CD14-positive monocyte (primary cell): Measurements from ENCODE around the gene SCG3. TPM values are rescaled to one million over a fixed set of nuclear protein-coding genes. Genes with fewer than 3 reads are reported as not detected.
"Not testable (repeated sequence)": the region's sequence is repeated elsewhere in the genome, so short reads cannot be mapped to it uniquely, and the experiment has no call there.

Experiments used
- DNase-seq, 3 donors: peaks; one replicate each; pipeline ENCODE4 v3.0.0-alpha.2; 2011 to 2022
- H2AFZ ChIP-seq: 2 replicates; pipeline ENCODE4 v1.6.0; 2012; ENCODE audit warnings: mild to moderate bottlenecking, low read depth, low read length, inconsistent platforms; ENCODE audit not compliant: insufficient read depth, poor library complexity, severe bottlenecking
- H3K27ac ChIP-seq, 2 donors: 1 replicate in 1 of 2; 2 replicates in 1 of 2; pipeline ENCODE4 v1.5.1; 2012 to 2013; ENCODE audit warnings: low read length in 2 of 2, control low read depth in 1 of 2, inconsistent platforms in 1 of 2, low read depth in 1 of 2, mild to moderate bottlenecking in 1 of 2
- H3K27me3 ChIP-seq, 2 donors: one replicate each; pipeline versions ENCODE4 v1.6.0 to v1.6.1; 2011 to 2013; ENCODE audit warnings: low read length in 2 of 2; ENCODE audit not compliant: control insufficient read depth in 2 of 2, insufficient read depth in 2 of 2
- H3K36me3 ChIP-seq, 2 donors: replicated peaks in 1 of 2; 1 replicate in 1 of 2; 2 replicates in 1 of 2; pipeline versions ENCODE4 v1.5.1 to v1.6.1; 2012 to 2013; ENCODE audit warnings: low read length in 2 of 2, control low read depth in 1 of 2, inconsistent platforms in 1 of 2, mild to moderate bottlenecking in 1 of 2; ENCODE audit not compliant: insufficient read depth in 2 of 2, control insufficient read depth in 1 of 2
- H3K4me1 ChIP-seq, 2 donors: 1 replicate in 1 of 2; 2 replicates in 1 of 2; pipeline versions ENCODE4 v1.5.1 to v1.6.1; 2012 to 2013; ENCODE audit warnings: low read length in 2 of 2, control low read depth in 1 of 2, inconsistent platforms in 1 of 2, mild to moderate bottlenecking in 1 of 2, moderate library complexity in 1 of 2; ENCODE audit not compliant: insufficient read depth in 2 of 2, control insufficient read depth in 1 of 2
- H3K4me2 ChIP-seq: replicated peaks from 2 replicates; pipeline ENCODE3; 2012; ENCODE audit warnings: low read length, moderate library complexity, mild to moderate bottlenecking; ENCODE audit not compliant: poor library complexity, severe bottlenecking; ENCODE audit errors: extremely low read depth
- H3K4me3 ChIP-seq, 3 experiments: fragments of 200-600 bp in 1 of 3; sonication (generic) in 1 of 3; replicated peaks in 1 of 3; 1 replicate in 2 of 3; 2 replicates in 1 of 3; pipeline ENCODE4 v1.5.1; 2011 to 2013; ENCODE audit warnings: low read length in 3 of 3, mild to moderate bottlenecking in 3 of 3, control low read depth in 2 of 3, low read depth in 2 of 3, inconsistent platforms in 1 of 3, moderate library complexity in 1 of 3
- H3K79me2 ChIP-seq: 2 replicates; pipeline ENCODE4 v1.6.0; 2012; ENCODE audit warnings: mild to moderate bottlenecking, control low read depth, inconsistent platforms, low read length, moderate library complexity; ENCODE audit not compliant: insufficient read depth
- H3K9ac ChIP-seq: 2 replicates; pipeline ENCODE4 v1.6.0; 2017; ENCODE audit warnings: low read length, mild to moderate bottlenecking; ENCODE audit not compliant: insufficient read depth, poor library complexity, severe bottlenecking
- H3K9me3 ChIP-seq, 2 donors: replicated peaks in 1 of 2; 1 replicate in 1 of 2; 2 replicates in 1 of 2; pipeline versions ENCODE4 v1.5.1 to v1.6.1; 2012 to 2013; ENCODE audit warnings: low read length in 2 of 2, control low read depth in 1 of 2; ENCODE audit not compliant: control insufficient read depth in 1 of 2, insufficient read depth in 1 of 2
- H4K20me1 ChIP-seq: 2 replicates; pipeline ENCODE4 v1.6.0; 2012; ENCODE audit warnings: mild to moderate bottlenecking, low read length, control low read depth, moderate library complexity; ENCODE audit not compliant: insufficient read depth
- H3K27ac Mint-ChIP-seq, 7 donors: one replicate each; pipeline ENCODE4 v1.8.0; 2020; ENCODE audit warnings: mild to moderate bottlenecking in 7 of 7, mixed read lengths in 7 of 7, moderate library complexity in 6 of 7, inconsistent platforms in 2 of 7
- H3K27me3 Mint-ChIP-seq, 3 donors: one replicate each; pipeline ENCODE4 v1.8.0; 2021 to 2022; ENCODE audit warnings: low read depth in 3 of 3, mild to moderate bottlenecking in 3 of 3, mixed read lengths in 3 of 3, moderate library complexity in 3 of 3, inconsistent platforms in 1 of 3
- H3K36me3 Mint-ChIP-seq, 2 donors: one replicate each; pipeline ENCODE4 v1.8.0; 2020; ENCODE audit warnings: mixed read lengths in 2 of 2, inconsistent platforms in 1 of 2, mild to moderate bottlenecking in 1 of 2
- H3K4me1 Mint-ChIP-seq: one replicate; pipeline ENCODE4 v1.8.0; 2020; ENCODE audit warnings: mild to moderate bottlenecking, mixed read lengths
- H3K4me3 Mint-ChIP-seq, 2 donors: one replicate each; pipeline ENCODE4 v1.8.0; 2020; ENCODE audit warnings: mild to moderate bottlenecking in 2 of 2, mixed read lengths in 2 of 2, moderate library complexity in 1 of 2
- H3K9me3 Mint-ChIP-seq, 7 donors: one replicate each; pipeline ENCODE4 v1.8.0; 2020 to 2022; ENCODE audit warnings: mixed read lengths in 7 of 7, mild to moderate bottlenecking in 6 of 7, moderate library complexity in 6 of 7, inconsistent platforms in 2 of 7
- WGBS: methylation state at CpG from one replicate; pipeline ENCODE4 v1.1.5; 2013; ENCODE audit warnings: missing lambda C conversion rate; ENCODE audit not compliant: insufficient coverage; 5-methylcytosine and 5-hydroxymethylcytosine counted together
- intact Hi-C, 2 donors: fragments of 100-400 bp; cut with micrococcal nuclease; formaldehyde crosslinking; loops; one replicate each; pipeline versions ENCODE4 v1.15.0 to v1.15.1; 2023
- polyA plus RNA-seq, 3 donors: library from polyadenylated mRNA; depleted of rRNA in 1 of 3; unstranded in 2 of 3; stranded (reverse) in 1 of 3; fragments of 300-500 nt in 2 of 3; fragments of >200 nt in 1 of 3; fragmentation: Illumina TruSeq in 2 of 3; gene quantifications; 1 replicate in 2 of 3; 2 replicates in 1 of 3; pipeline ENCODE4 v1.2.3, GENCODE V29; 2012 to 2021
- TF ChIP-seq, protein P1 (sequence below): fragments of 200-600 bp; IDR thresholded peaks from one replicate; pipeline ENCODE4 v1.8.0; 2022; ENCODE audit warnings: antibody characterized with exemption, mild to moderate bottlenecking

Gene SCG3
- polyA plus RNA-seq, 3 donors: not detected

DNA sequence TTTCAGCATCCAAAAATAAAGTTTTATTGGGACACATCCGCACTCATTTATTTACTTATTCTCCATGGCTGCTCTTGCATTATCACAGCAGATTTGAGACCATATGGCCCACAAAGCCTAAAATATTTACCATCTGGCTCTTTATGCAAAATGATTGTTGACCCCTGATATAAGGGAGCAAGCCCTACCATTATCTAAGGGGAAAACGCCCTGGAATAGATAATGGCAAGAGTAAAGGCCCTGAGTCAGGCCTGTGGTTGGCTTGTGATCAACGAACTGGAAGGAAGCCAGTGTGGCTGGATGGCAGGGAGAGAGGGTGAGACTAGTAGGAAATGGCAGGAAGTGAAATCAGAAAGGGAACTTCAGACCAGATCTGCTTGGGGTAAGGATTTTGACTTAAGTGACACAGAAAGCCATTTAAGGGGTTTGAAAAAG lies 34.2 kb upstream of the SCG3 start:
- 0% methylated on average over 1 of the region's 3 CpGs for WGBS
- Mint-ChIP-seq H3K36me3 (no peaks in the 10 kb centered on the region), H3K27ac (peak overlapping the region; percentile 83 to 93 (median 90)), H3K4me3 (no peak overlapping the region), H3K9me3 (no peaks in the 10 kb centered on the region), H3K4me1 (peaks cover 33% of the 10 kb centered on the region), H3K27me3 (peaks cover 0 to 2% (median 0%) of the 10 kb centered on the region in 3 donors)
- Histone ChIP-seq H3K4me1 (peaks cover 23 to 26% of the 10 kb centered on the region in 2 donors), H2AFZ (no peak overlapping the region), H3K36me3 (no peaks in the 10 kb centered on the region), H3K79me2 (no peaks in the 10 kb centered on the region), H3K9ac (no peak overlapping the region), H4K20me1 (no peaks in the 10 kb centered on the region), H3K27me3 (no peaks in the 10 kb centered on the region), H3K4me2 (peak overlapping the region; percentile 33), H3K9me3 (no peaks in the 10 kb centered on the region), H3K27ac (peak overlapping the region; percentile 41 to 63), H3K4me3 (no peak overlapping the region)
- peak; percentile 79 to 89 (median 88) for DNase-seq
- intact Hi-C loops: no loop called here
- TF ChIP-seq, protein P1, sequence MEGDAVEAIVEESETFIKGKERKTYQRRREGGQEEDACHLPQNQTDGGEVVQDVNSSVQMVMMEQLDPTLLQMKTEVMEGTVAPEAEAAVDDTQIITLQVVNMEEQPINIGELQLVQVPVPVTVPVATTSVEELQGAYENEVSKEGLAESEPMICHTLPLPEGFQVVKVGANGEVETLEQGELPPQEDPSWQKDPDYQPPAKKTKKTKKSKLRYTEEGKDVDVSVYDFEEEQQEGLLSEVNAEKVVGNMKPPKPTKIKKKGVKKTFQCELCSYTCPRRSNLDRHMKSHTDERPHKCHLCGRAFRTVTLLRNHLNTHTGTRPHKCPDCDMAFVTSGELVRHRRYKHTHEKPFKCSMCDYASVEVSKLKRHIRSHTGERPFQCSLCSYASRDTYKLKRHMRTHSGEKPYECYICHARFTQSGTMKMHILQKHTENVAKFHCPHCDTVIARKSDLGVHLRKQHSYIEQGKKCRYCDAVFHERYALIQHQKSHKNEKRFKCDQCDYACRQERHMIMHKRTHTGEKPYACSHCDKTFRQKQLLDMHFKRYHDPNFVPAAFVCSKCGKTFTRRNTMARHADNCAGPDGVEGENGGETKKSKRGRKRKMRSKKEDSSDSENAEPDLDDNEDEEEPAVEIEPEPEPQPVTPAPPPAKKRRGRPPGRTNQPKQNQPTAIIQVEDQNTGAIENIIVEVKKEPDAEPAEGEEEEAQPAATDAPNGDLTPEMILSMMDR: no peak

DNA sequence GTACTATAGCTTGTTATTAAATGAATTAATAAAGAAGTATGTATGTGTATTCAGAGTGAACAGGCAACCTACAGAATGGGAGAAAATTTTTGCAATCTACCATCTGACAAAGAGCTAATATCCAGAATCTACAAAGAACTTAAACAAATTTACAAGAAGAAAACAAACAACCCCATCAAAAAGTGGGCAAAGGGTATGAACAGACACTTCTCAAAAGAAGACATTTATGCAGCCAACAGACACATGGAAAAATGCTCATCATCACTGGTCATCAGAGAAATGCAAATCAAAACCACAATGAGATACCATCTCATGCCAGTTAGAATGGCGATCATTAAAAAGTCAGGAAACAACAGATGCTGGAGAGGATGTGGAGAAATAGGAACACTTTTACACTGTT lies 33.2 kb upstream of the SCG3 start:
- H3K27me3 ChIP-seq, H3K79me2 ChIP-seq, H3K36me3 Mint-ChIP-seq, H3K9ac ChIP-seq, intact Hi-C loops, H2AFZ ChIP-seq, H3K4me2 ChIP-seq, H3K9me3 ChIP-seq, H3K9me3 Mint-ChIP-seq, DNase-seq, H3K27me3 Mint-ChIP-seq, H3K4me3 Mint-ChIP-seq, H3K4me3 ChIP-seq, H4K20me1 ChIP-seq, H3K36me3 ChIP-seq: not testable (repeated sequence)
- H3K27ac Mint-ChIP-seq: peak overlapping the region in 4 of 7 donors; percentile 35 to 83 (median 64)
- Histone ChIP-seq H3K4me1 (peaks cover 19 to 20% of the 10 kb centered on the region in 2 donors), H3K27ac (peak overlapping the region in 1 of 2 donors; percentile 41)
- no CpG with 5 or more reads among the region's 1 CpG for WGBS
- peaks cover 28% of the 10 kb centered on the region for H3K4me1 Mint-ChIP-seq

DNA sequence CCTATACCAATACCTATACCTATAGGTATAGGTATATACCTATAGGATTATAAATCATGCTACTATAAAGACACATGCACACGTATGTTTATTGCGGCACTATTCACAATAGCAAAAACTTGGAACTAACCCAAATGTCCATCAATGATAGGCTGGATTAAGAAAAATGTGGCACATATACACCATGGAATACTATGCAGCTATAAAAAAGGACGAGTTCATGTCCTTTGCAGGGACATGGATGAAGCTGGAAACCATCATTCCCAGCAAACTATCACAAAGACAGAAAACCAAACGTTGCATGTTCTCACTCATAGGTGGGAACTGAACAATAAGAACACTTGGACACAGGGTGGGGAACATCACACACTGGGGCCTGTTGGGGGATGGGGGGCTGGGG lies 32.7 kb upstream of the SCG3 start:
- no CpG with 5 or more reads among the region's 4 CpGs for WGBS
- H3K36me3 ChIP-seq, H3K9ac ChIP-seq, H3K36me3 Mint-ChIP-seq, DNase-seq, H3K9me3 Mint-ChIP-seq, H3K27ac ChIP-seq, H3K4me3 Mint-ChIP-seq, H3K27me3 ChIP-seq, H3K27ac Mint-ChIP-seq, H3K4me3 ChIP-seq, H3K79me2 ChIP-seq, H2AFZ ChIP-seq, H3K4me2 ChIP-seq, H3K9me3 ChIP-seq, H3K27me3 Mint-ChIP-seq, H4K20me1 ChIP-seq, intact Hi-C loops: not testable (repeated sequence)
- H3K4me1 ChIP-seq: peaks cover 19 to 20% of the 10 kb centered on the region in 2 donors
- H3K4me1 Mint-ChIP-seq: peaks cover 28% of the 10 kb centered on the region
